GM12878 (cell line): Measurements from ENCODE around the gene C10orf90. TPM values are rescaled to one million over a fixed set of nuclear protein-coding genes. Genes with fewer than 3 reads are reported as not detected.

Experiments used
- ATAC-seq: fragments of 200-7000 bp; cut with Tn5 transposase; 3 replicates; pipeline ENCODE4 v1.9.1; 2020; ENCODE audit warnings: mild to moderate bottlenecking, moderate library complexity
- BruUV-seq: library from RNA; stranded (reverse); fragments of 400-500 nt; replicated peaks from 2 replicates; lab custom pipeline; 2021; lab: Mats Ljungman, UMichigan
- CTCF ChIA-PET: fragments of 300-600 bp; sonication (Branson Sonifier 250); formaldehyde crosslinking; extraction: SDS; loops from one replicate; lab custom pipeline; 2021; ENCODE audit warnings: inconsistent platforms; lab: Yijun Ruan, JAX
- POLR2A ChIA-PET: fragments of 350-600 bp; formaldehyde crosslinking; extraction: SDS; loops from one replicate; lab custom pipeline; 2021; ENCODE audit warnings: inconsistent platforms; lab: Charles Lee
- RAD21 ChIA-PET: fragments of 300-600 bp; sonication (Branson Sonifier 250); formaldehyde crosslinking; loops from one replicate; lab custom pipeline; 2023; ENCODE audit warnings: antibody characterized with exemption; ENCODE audit not compliant: unreplicated experiment; lab: Charles Lee
- SMC1A ChIA-PET: fragments of 300-600 bp; sonication (Branson Sonifier 250); formaldehyde crosslinking; loops from one replicate; lab custom pipeline; 2023; ENCODE audit not compliant: unreplicated experiment, uncharacterized antibody; lab: Charles Lee
- DNase-seq: peaks from one replicate; pipeline ENCODE4 v3.0.0-alpha.2; 2011; ENCODE audit warnings: low read depth, low spot score
- FAIRE-seq: peaks from 3 replicates; lab custom pipeline; 2011; peaks lifted over from hg19 to GRCh38; lab: Jason Lieb, UNC
- H2AFZ ChIP-seq: 2 replicates; pipeline ENCODE4 v1.6.0; 2011; ENCODE audit warnings: low read depth, low read length, control low read depth; ENCODE audit not compliant: control insufficient read depth
- H3K27ac ChIP-seq: 2 replicates; pipeline ENCODE4 v1.5.1; 2011; ENCODE audit warnings: control low read depth; ENCODE audit not compliant: control insufficient read depth, insufficient read depth
- H3K27me3 ChIP-seq, 2 experiments: replicated peaks in 1 of 2; 2 replicates each; pipeline versions ENCODE4 v1.6.0 to v1.6.1; 2011; ENCODE audit warnings: low read length in 1 of 2; ENCODE audit not compliant: control insufficient read depth in 2 of 2, insufficient read depth in 2 of 2
- H3K36me3 ChIP-seq, 2 experiments: 2 replicates each; pipeline ENCODE4 v1.5.1; 2011; ENCODE audit warnings: low read length in 1 of 2; ENCODE audit not compliant: control insufficient read depth in 2 of 2, insufficient read depth in 2 of 2
- H3K4me1 ChIP-seq: 2 replicates; pipeline ENCODE4 v1.6.1; 2011; ENCODE audit warnings: mild to moderate bottlenecking, low read length, moderate library complexity, mixed read lengths; ENCODE audit not compliant: control insufficient read depth, insufficient read depth
- H3K4me2 ChIP-seq: 2 replicates; pipeline ENCODE4 v1.6.0; 2011; ENCODE audit warnings: control low read depth; ENCODE audit not compliant: control insufficient read depth, insufficient read depth
- H3K4me3 ChIP-seq: fragments of 200-600 bp; sonication (generic); 2 replicates; pipeline ENCODE4 v1.5.1; 2016
- H3K79me2 ChIP-seq: 2 replicates; pipeline ENCODE4 v1.6.0; 2011; ENCODE audit warnings: low read length; ENCODE audit not compliant: control insufficient read depth, insufficient read depth
- H3K9ac ChIP-seq: 2 replicates; pipeline ENCODE4 v1.8.0; 2011; ENCODE audit warnings: low read length, control low read depth, mixed read lengths; ENCODE audit not compliant: control insufficient read depth, insufficient read depth
- H3K9me3 ChIP-seq: replicated peaks from 3 replicates; pipeline ENCODE4 v1.5.1; 2011; ENCODE audit warnings: mild to moderate bottlenecking, low read length; ENCODE audit not compliant: control insufficient read depth, insufficient read depth
- H4K20me1 ChIP-seq: 2 replicates; pipeline ENCODE4 v1.6.0; 2011; ENCODE audit not compliant: control insufficient read depth, insufficient read depth
- ASH2L ChIP-seq: fragments of 300-600, 200-600 bp; sonication (generic); IDR thresholded peaks from 2 replicates; pipeline ENCODE4 v1.6.1; 2017; ENCODE audit warnings: low read depth, mild to moderate bottlenecking, borderline replicate concordance
- BACH1 ChIP-seq: fragments of 450-650 bp; IDR thresholded peaks from 2 replicates; pipeline ENCODE4 v1.6.1; 2017; ENCODE audit warnings: mild to moderate bottlenecking, borderline replicate concordance
- CTCF ChIP-seq, 3 experiments: IDR thresholded peaks in 2 of 3; conservative IDR thresholded peaks in 1 of 3; 2 replicates each; pipeline ENCODE4 v1.5.1; 2011; ENCODE audit warnings: low read depth in 3 of 3, low read length in 3 of 3, mild to moderate bottlenecking in 3 of 3, control low read depth in 2 of 3, moderate library complexity in 2 of 3, inconsistent platforms in 1 of 3, mixed read lengths in 1 of 3; ENCODE audit not compliant: control insufficient read depth in 2 of 3, insufficient read depth in 1 of 3; ENCODE audit errors: extremely low read depth in 1 of 3
- EED ChIP-seq: sonication (generic); IDR thresholded peaks from 2 replicates; pipeline ENCODE4 v1.6.1; 2016; ENCODE audit warnings: antibody characterized with exemption, low read depth
- IKZF2 ChIP-seq, 2 experiments: fragments of 450-650 bp; IDR thresholded peaks; 2 replicates each; pipeline ENCODE4 v1.6.1; 2017; ENCODE audit warnings: mild to moderate bottlenecking in 2 of 2, moderate library complexity in 2 of 2
- MEF2A ChIP-seq: IDR thresholded peaks from 2 replicates; pipeline ENCODE4 v1.6.1; 2011; ENCODE audit warnings: low read depth, mild to moderate bottlenecking, low read length, moderate library complexity; ENCODE audit not compliant: insufficient read depth
- NKRF ChIP-seq: fragments of 450-650 bp; conservative IDR thresholded peaks from 2 replicates; pipeline ENCODE4 v1.6.1; 2017; ENCODE audit warnings: mild to moderate bottlenecking, moderate library complexity
- NRF1 ChIP-seq: conservative IDR thresholded peaks from 2 replicates; pipeline ENCODE4 v1.6.1; 2011; ENCODE audit warnings: mild to moderate bottlenecking, low read depth, low read length, improper control_type of control experiment
- PAX5 ChIP-seq: IDR thresholded peaks from 2 replicates; pipeline ENCODE4 v1.6.1; 2011; ENCODE audit warnings: low read depth, low read length, borderline replicate concordance
- PBX3 ChIP-seq: IDR thresholded peaks from 2 replicates; pipeline ENCODE4 v1.6.1; 2011; ENCODE audit warnings: mild to moderate bottlenecking, low read depth, low read length, moderate library complexity; ENCODE audit not compliant: insufficient replicate concordance
- POLR2AphosphoS5 ChIP-seq: IDR thresholded peaks from 2 replicates; pipeline ENCODE4 v1.6.1; 2011; ENCODE audit warnings: mild to moderate bottlenecking, low read length, inconsistent platforms
- SMAD5 ChIP-seq: IDR thresholded peaks from 2 replicates; pipeline ENCODE4 v1.6.1; 2016; ENCODE audit warnings: antibody characterized with exemption, low read depth
- SREBF2 ChIP-seq: IDR thresholded peaks from 2 replicates; pipeline ENCODE4 v1.6.1; 2012; ENCODE audit warnings: mild to moderate bottlenecking, low read length
- TAF1 ChIP-seq: IDR thresholded peaks from 2 replicates; pipeline ENCODE4 v1.6.1; 2011; ENCODE audit warnings: mild to moderate bottlenecking, low read depth, low read length, borderline replicate concordance
- TCF3 ChIP-seq: IDR thresholded peaks from 2 replicates; pipeline ENCODE4 v1.6.1; 2012; ENCODE audit warnings: low read depth, mild to moderate bottlenecking, low read length, borderline replicate concordance; ENCODE audit not compliant: insufficient read depth
- USF1 ChIP-seq: IDR thresholded peaks from 2 replicates; pipeline ENCODE4 v1.6.1; 2011; ENCODE audit warnings: borderline replicate concordance, low read depth, mild to moderate bottlenecking, moderate library complexity, mixed read lengths, low read length; ENCODE audit not compliant: insufficient read depth; ENCODE audit errors: extremely low read length
- WRNIP1 ChIP-seq: IDR thresholded peaks from 2 replicates; pipeline ENCODE4 v1.6.1; 2011; ENCODE audit warnings: low read depth, low read length, improper control_type of control experiment, borderline replicate concordance
- ZNF217 ChIP-seq: fragments of 450-650 bp; IDR thresholded peaks from 2 replicates; pipeline ENCODE4 v1.6.1; 2017; ENCODE audit warnings: antibody characterized with exemption, mild to moderate bottlenecking
- WGBS: methylation state at CpG from one replicate; pipeline ENCODE4 v1.1.6; 2016; ENCODE audit warnings: low lambda C conversion rate; ENCODE audit not compliant: insufficient replicate concordance, insufficient coverage; ENCODE audit errors: missing lambda C conversion rate; 5-methylcytosine and 5-hydroxymethylcytosine counted together
- in situ Hi-C: fragments of 300-500 bp; cut with MboI; formaldehyde crosslinking; loops from 9 replicates; pipeline ENCODE4 v1.14.3; 2018; ENCODE audit warnings: mixed read lengths
- intact Hi-C: fragments of 100-400 bp; cut with micrococcal nuclease; formaldehyde crosslinking; loops from one replicate; pipeline ENCODE4 v1.14.2; 2022; ENCODE audit not compliant: unreplicated experiment
- polyA plus RNA-seq, 11 experiments: library from polyadenylated mRNA; depleted of rRNA in 4 of 11; unstranded in 6 of 11; stranded (reverse) in 5 of 11; fragments of >200 nt; fragmentation: Nextera tagmentation in 4 of 11; fragmentation: Illumina TruSeq in 1 of 11; extraction: Ambion mirVana in 4 of 11; extraction: Trizol in 1 of 11; gene quantifications; 1 replicate in 1 of 11; 2 replicates in 10 of 11; pipeline versions ENCODE4 v1.2.1 to v1.2.3, GENCODE V29; 2011 to 2016; ENCODE audit warnings: inconsistent platforms in 2 of 11, missing spikeins in 2 of 11, low read depth in 1 of 11
- total RNA-seq, 4 experiments: library from RNA; depleted of rRNA in 3 of 4; stranded (reverse); fragments of >200 nt in 3 of 4; fragmentation: Illumina TruSeq in 1 of 4; extraction: Trizol in 1 of 4; gene quantifications; 2 replicates each; pipeline versions ENCODE4 v1.2.1 to v1.2.3, GENCODE V29; 2013 to 2021

Gene C10orf90
- total and polyA plus RNA-seq, 10 of the 15 experiments (the other 5 are each of a cell fraction or from before 2014, with no cell fraction given): 0.04 TPM; not detected in 9

GRCh38 chr10:126375926-126376554, 294.5 kb downstream of the C10orf90 start:
- WGBS: 4% methylated on average over 1 of the region's 1 CpG
- RAD21 ChIA-PET: no interaction called here
- no peaks in the 10 kb centered on the region for H3K36me3 ChIP-seq

More at GRCh38 chr10:126375926-126376554, 294.5 kb downstream of the C10orf90 start:
- no peak for FAIRE-seq
- SMC1A ChIA-PET: no interaction called here
- H4K20me1 ChIP-seq: no peaks in the 10 kb centered on the region
- H3K79me2 ChIP-seq: no peaks in the 10 kb centered on the region
- H3K4me3 ChIP-seq: no peak overlapping the region
- H3K27ac ChIP-seq: no peak overlapping the region
- BruUV-seq: no TSS peak
- intact Hi-C loops: no loop called here
- H3K27me3 ChIP-seq: no peaks in the 10 kb centered on the region
- H3K9ac ChIP-seq: no peak overlapping the region
- no peak for DNase-seq
- H3K9me3 ChIP-seq: no peaks in the 10 kb centered on the region
- H3K4me2 ChIP-seq: no peak overlapping the region
- CTCF ChIA-PET: no interaction called here
- no peak for ATAC-seq
- H2AFZ ChIP-seq: no peak overlapping the region
- no peak for TF ChIP-seq PBX3
- TF ChIP-seq USF1: no peak
- TF ChIP-seq TAF1: no peak
- no peak for TF ChIP-seq NKRF
- no peak for TF ChIP-seq WRNIP1
- no peak for TF ChIP-seq NRF1
- TF ChIP-seq MEF2A: no peak
- TF ChIP-seq EED: no peak
- no peak for TF ChIP-seq IKZF2 (IDR thresholded peaks at IDR 0.05)
- no peak for TF ChIP-seq TCF3
- TF ChIP-seq POLR2AphosphoS5: no peak
- TF ChIP-seq SMAD5: no peak
- TF ChIP-seq BACH1: no peak
- no peak for TF ChIP-seq SREBF2
- TF ChIP-seq PAX5: no peak
- TF ChIP-seq CTCF (IDR thresholded peaks at IDR 0.05 in 2 of 3, conservative IDR thresholded peaks at IDR 0.05 in 1 of 3; ENCODE audit: control insufficient read depth in 2 of 3, extremely low read depth in 1 of 3, insufficient read depth in 1 of 3, low read depth in 3 of 3, low read length in 3 of 3): no peak
- TF ChIP-seq ZNF217: no peak
- no peak for TF ChIP-seq ASH2L
- TF ChIP-seq, all 136 proteins: peak for 0
- H3K4me1 ChIP-seq: no peaks in the 10 kb centered on the region
- POLR2A ChIA-PET: no interaction called here
- in situ Hi-C loops: no loop called here
